T follicular helper cell (primary cell): Measurements from ENCODE around the gene RARG.

Experiments used
- DNase-seq: peaks from one replicate; pipeline ENCODE4 v3.0.0-alpha.2; 2020; ENCODE audit warnings: low read depth

Gene RARG

GRCh38 chr12:53244337-53244736 is 12.3 kb upstream of the RARG start:
- DNase-seq, result no peak

- no peak for DNase-seq
These were observed 9.8 kb upstream of the RARG start for GRCh38 chr12:53241623-53242412.

- DNase-seq, result no peak
These were observed 7.7 kb upstream of the RARG start for GRCh38 chr12:53239643-53240258.

GRCh38 chr12:53236443-53237111 is 4.6 kb upstream of the RARG start:
- DNase-seq, result peak; percentile 16

GRCh38 chr12:53235742-53236442 is 3.9 kb upstream of the RARG start:
- DNase-seq, result no peak

GRCh38 chr12:53235164-53235563 is 3.2 kb upstream of the RARG start:
- DNase-seq, result no peak

- no peak for DNase-seq
These were observed 2.4 kb upstream of the RARG start for GRCh38 chr12:53234271-53234914.

- DNase-seq, result no peak
These were observed 1.7 kb upstream of the RARG start for GRCh38 chr12:53233671-53234121.

GRCh38 chr12:53232646-53233461 is 845 bp upstream of the RARG start:
- peak; percentile 26 for DNase-seq

- no peak for DNase-seq
These were observed 413 bp downstream of the RARG start for GRCh38 chr12:53231671-53231920.

- DNase-seq, result no peak
These were observed 1.7 kb downstream of the RARG start for GRCh38 chr12:53230108-53230845.

- DNase-seq, result no peak
These were observed 2.6 kb downstream of the RARG start for GRCh38 chr12:53229454-53229853.

GRCh38 chr12:53227836-53228235 is 4.2 kb downstream of the RARG start:
- no peak for DNase-seq

GRCh38 chr12:53227341-53227740 is 4.7 kb downstream of the RARG start:
- DNase-seq, result no peak

GRCh38 chr12:53226815-53227214 is 5.2 kb downstream of the RARG start:
- DNase-seq, result no peak

- DNase-seq, result no peak
These were observed 6.2 kb downstream of the RARG start for GRCh38 chr12:53225635-53226424.

- no peak for DNase-seq
These were observed 6.9 kb downstream of the RARG start for GRCh38 chr12:53224897-53225634.

GRCh38 chr12:53224061-53224896 is 7.7 kb downstream of the RARG start:
- no peak for DNase-seq
